Omental fat pad (tissue), 4 donors: ENCODE measurements around the gene FRYL. TPM values are rescaled to one million over a fixed set of nuclear protein-coding genes. Genes with fewer than 3 reads are reported as not detected.

ENCODE experiments used
- ATAC-seq: fragments of 150-250 bp; one replicate; pipeline ENCODE4 v1.9.1; 2016; ENCODE audit warnings: mild to moderate bottlenecking, moderate library complexity; ENCODE audit not compliant: low FRiP score
- DNase-seq: peaks from one replicate; pipeline ENCODE4 v3.0.0-alpha.2; 2019; ENCODE audit warnings: low spot score
- total RNA-seq, 4 donors: library from RNA; depleted of rRNA; stranded (reverse); fragments of >200 nt; gene quantifications; one replicate each; pipeline ENCODE4 v1.1.0, GENCODE V29; 2016
- TF ChIP-seq, protein P1 (sequence below), 3 donors: fragments of 450-650 bp; IDR thresholded peaks; one replicate each; pipeline ENCODE4 v1.5.1; 2016 to 2017; ENCODE audit warnings: antibody characterized with exemption in 3 of 3, mild to moderate bottlenecking in 3 of 3, moderate library complexity in 2 of 3

The FRYL gene
- total RNA-seq, 4 donors from 2014 or later: 45.2 to 143 (median 48.7) TPM

DNA sequence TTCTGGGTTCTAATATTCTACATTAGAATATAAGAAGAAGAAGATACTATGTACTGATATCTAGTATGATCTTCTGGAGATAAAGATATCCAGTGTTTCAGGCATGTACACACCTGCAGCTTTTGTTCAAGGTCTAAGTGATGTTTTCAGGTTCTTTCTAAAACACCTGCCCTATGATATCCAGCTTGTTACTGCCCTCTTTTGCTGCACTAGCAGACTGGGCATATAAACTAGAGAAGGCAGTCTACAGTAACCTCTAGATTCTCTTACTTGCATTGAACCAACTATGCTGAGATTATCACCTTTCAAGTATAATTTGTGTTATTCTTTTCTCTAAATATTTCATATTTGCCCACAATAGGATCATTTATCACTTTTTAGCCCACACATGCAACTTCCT is 1.9 kb upstream of the FRYL start:
- TF ChIP-seq, protein P1, sequence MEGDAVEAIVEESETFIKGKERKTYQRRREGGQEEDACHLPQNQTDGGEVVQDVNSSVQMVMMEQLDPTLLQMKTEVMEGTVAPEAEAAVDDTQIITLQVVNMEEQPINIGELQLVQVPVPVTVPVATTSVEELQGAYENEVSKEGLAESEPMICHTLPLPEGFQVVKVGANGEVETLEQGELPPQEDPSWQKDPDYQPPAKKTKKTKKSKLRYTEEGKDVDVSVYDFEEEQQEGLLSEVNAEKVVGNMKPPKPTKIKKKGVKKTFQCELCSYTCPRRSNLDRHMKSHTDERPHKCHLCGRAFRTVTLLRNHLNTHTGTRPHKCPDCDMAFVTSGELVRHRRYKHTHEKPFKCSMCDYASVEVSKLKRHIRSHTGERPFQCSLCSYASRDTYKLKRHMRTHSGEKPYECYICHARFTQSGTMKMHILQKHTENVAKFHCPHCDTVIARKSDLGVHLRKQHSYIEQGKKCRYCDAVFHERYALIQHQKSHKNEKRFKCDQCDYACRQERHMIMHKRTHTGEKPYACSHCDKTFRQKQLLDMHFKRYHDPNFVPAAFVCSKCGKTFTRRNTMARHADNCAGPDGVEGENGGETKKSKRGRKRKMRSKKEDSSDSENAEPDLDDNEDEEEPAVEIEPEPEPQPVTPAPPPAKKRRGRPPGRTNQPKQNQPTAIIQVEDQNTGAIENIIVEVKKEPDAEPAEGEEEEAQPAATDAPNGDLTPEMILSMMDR (IDR thresholded peaks at IDR 0.05): no peak
- DNase-seq (no peak), ATAC-seq (no peak)

DNA sequence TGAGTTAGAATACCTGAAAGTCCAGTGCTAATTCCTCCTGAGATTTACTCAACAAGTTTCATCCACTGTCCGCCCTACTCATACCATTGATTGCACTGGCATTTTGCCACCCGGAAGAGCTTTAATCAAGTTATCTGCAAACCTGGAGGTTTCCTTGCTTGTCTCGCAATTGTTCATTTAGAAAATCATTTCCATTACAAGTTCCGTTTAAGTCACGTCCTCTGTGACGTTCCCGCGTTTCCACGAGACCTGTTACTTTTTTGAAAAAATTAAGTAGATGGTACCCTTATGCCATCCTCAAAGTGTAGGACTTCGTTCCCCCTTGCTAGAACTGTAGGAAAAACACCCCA is 761 bp upstream of the FRYL start:
- ATAC-seq: no peak
- DNase-seq: no peak
- TF ChIP-seq, protein P1 (IDR thresholded peaks at IDR 0.05): no peak

DNA sequence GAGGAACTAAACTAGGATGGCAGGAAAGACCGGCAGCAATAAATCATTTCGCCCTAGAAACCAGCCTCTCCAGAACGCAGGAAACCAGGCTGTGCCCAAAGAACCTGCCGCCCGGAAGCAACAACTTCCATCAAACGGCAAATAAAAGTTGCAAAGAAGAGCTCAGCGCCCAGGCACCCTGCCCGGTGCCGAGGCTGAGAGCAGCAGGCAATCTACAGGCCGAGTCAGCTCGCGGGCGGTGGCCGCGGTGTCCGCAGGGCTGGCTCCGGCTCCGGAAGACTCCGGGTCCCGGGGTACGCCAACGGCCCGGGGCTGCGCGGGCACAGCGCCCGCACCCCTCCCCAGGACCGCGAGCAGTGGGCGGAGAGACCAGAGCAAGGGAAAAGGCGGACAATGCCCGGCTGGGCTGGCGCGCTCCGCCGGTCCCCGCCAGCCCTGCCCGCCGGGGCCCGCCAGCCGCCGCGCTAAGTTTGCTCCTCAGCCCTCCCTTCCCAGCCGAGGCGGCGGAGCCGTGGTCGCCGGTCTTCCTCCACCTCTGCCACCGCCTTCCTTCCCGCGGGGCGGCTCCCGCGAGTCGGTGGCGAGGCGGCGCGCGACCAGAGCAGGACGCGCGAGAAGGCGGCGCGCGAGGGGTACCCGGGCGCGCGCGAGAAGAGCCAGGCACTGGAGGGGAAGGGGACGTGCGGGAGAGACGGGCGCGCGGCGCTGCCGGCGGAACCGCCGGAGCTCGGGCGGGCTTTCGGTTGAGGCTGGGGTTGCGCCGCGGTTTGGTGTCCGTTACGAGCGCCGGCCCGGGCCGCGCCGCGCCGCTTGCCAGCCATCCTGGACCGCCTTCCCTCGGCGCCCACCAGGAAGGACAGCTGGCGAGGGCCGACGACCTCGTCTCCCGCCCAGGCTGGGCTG is 733 bp downstream of the FRYL start:
- DNase-seq (no peak), ATAC-seq (peak; percentile 35)

DNA sequence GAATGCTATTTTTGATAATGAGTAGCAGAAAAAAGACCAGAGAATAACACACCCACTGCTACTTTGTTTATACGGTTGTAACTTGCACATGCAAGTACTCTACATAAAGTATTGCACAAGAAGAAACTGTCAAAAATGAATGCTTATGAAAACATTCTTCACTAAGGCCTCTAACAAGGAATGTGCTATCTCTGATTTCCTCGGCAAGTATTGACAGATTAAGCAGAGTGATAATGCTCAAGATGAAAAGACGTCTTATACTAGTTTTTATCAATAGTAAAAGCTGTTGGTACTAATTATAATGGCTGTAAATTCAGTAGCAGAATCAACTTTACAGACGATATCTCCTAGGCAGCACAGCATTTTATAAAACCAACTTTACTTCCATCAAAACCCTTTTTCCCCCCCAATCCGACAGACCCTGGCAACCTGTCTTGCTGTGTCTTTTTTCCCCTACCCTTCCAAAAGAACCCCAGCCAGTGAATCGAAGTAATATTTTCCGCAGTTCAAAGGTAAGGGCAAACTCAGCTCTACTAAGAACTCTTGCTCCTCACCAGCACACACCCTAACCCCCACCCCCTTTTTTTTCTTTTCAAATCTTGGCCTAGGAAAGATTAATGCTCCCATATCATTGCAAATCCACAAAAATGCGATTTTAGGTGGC is 1.5 kb downstream of the FRYL start:
- TF ChIP-seq, protein P1 (IDR thresholded peaks at IDR 0.05): no peak
- DNase-seq: no peak

More for the DNA sequence above, 733 bp downstream of the FRYL start:
- TF ChIP-seq, protein P1 (IDR thresholded peaks at IDR 0.05): no peak

DNA sequence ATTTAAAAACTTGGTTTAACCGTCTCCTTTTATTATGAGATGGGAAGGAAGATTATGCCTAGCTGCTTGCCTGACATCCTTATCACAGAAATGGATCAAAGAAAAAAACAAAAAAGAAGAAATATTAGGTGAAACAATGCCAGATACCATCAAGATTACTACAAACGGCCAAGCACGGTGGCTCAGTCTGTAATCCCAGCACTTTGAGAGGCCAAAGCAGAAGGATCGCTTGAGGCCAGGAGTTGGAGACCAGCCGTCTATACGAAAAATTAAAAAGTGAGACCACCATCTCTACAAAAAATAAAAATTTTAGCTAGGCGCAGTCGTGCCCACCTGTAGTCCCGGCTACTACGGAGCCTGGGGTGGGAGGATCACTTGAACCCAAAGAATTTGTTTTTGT is 2.3 kb downstream of the FRYL start:
- ATAC-seq: no peak
- TF ChIP-seq, protein P1 (IDR thresholded peaks at IDR 0.05): no peak
- DNase-seq: no peak

More for the DNA sequence above, 1.5 kb downstream of the FRYL start:
- no peak for ATAC-seq

DNA sequence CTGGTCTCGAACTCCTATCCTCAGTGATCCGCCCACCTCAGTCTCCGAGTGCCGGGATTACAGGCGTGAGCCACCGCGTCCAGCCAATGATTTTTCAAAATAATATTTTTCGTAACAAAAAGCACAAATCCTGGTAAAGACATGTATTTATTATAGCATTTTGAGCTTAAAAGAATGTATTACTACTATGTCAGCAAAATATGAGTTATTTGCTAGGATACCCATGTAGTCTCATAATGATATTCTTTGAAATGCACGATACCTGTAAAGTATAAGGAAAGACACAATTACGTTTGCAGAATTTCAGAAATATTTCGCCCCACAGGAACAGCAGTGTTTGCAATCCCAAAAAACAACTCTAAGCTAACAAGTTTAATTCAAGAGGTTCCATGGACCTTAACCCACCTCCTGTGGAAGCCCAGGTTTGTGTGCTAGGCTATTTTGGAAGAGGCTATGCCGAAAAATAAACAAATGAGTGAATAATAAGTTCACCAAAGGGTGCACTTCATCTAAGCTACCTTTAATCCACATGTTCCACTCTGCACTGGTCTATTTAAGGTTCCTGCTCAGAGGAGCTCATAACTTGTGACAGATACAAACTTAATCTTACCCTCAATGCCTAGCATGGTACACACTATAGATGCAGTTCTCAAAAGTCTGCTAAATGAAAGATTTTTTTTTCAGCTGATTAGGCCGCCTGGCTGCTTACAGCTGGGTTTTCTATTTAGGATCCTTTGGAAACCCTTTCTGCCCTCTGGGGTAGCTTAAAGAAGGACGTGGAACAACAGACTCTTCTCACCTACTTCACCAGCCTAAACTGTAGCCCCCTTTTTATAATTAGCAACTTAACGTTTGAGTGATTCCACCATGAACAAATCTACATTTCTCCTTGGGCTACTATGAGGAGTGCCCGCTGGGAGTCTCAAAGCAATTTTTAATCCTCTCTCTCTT is 5.0 kb downstream of the FRYL start:
- TF ChIP-seq, protein P1 (IDR thresholded peaks at IDR 0.05): no peak
- DNase-seq (no peak), ATAC-seq (no peak)
